ENCODE results near the gene TCP11L2. TPM values are rescaled to one million over a fixed set of nuclear protein-coding genes. Genes with fewer than 3 reads are reported as not detected.

TCP11L2 gene
- total and polyA plus RNA-seq, 2 of the 13 experiments (the other 11 are each of a cell fraction or from before 2014, with no cell fraction given), result 4.6 to 24.1 TPM

GRCh38 chr12:106296179-106296877, 6.2 kb upstream of the TCP11L2 start (continued):
- no peak for TF ChIP-seq RBM22 (optimal IDR thresholded peaks at IDR 0.05; ENCODE audit: low read length)
- no peak for TF ChIP-seq HNRNPH1 (optimal IDR thresholded peaks at IDR 0.05; ENCODE audit: low read depth, low read length)
- 0 out of 2 replicates have a peak, but pooled peaks have one; percentile 7 for TF ChIP-seq GABPB1 (CRISPR knock-in tag; IDR thresholded peaks at IDR 0.05)
- no peak for TF ChIP-seq NFE2L2 (IDR thresholded peaks at IDR 0.05; ENCODE audit: low read length)
- peak; percentile 16 for TF ChIP-seq ASH2L (IDR thresholded peaks at IDR 0.05; ENCODE audit: insufficient read length, low read depth, low read length)
- TF ChIP-seq ZNF644 (CRISPR knock-in tag; IDR thresholded peaks at IDR 0.05; ENCODE audit: low read depth), result 0 out of 2 replicates have a peak, but pooled peaks have one; percentile 7
- peak; percentile 43; the same call in 1 of the 2 replicates for TF ChIP-seq ZMYM2 (CRISPR knock-in tag; IDR thresholded peaks at IDR 0.05)
- TF ChIP-seq ZNF687 (CRISPR knock-in tag; IDR thresholded peaks at IDR 0.05), result no peak
- TF ChIP-seq FOXP4 (CRISPR knock-in tag; IDR thresholded peaks at IDR 0.05), result no peak
- TF ChIP-seq MZF1 (CRISPR knock-in tag; IDR thresholded peaks at IDR 0.05; ENCODE audit: borderline replicate concordance), result no peak
- TF ChIP-seq SRSF9 (IDR thresholded peaks at IDR 0.05; ENCODE audit: borderline replicate concordance, insufficient read depth, low read depth, low read length, poor library complexity, severe bottlenecking), result no peak
- no peak for TF ChIP-seq ZNF281 (CRISPR knock-in tag; IDR thresholded peaks at IDR 0.05; ENCODE audit: borderline replicate concordance)
- TF ChIP-seq SAP130 (CRISPR knock-in tag; IDR thresholded peaks at IDR 0.05; ENCODE audit: low read depth), result peak; percentile 65
- no peak for TF ChIP-seq E2F5 (CRISPR knock-in tag; conservative IDR thresholded peaks at IDR 0.05)
- no peak for TF ChIP-seq ZNF546 (CRISPR knock-in tag; conservative IDR thresholded peaks at IDR 0.05)
- TF ChIP-seq ZKSCAN8 (CRISPR knock-in tag; IDR thresholded peaks at IDR 0.05; ENCODE audit: borderline replicate concordance), result no peak
- TF ChIP-seq ZBTB7A (CRISPR knock-in tag; IDR thresholded peaks at IDR 0.05), result no peak
- no peak for TF ChIP-seq ZFAT (CRISPR knock-in tag; conservative IDR thresholded peaks at IDR 0.05)
- no peak for TF ChIP-seq ZNF772 (CRISPR knock-in tag; IDR thresholded peaks at IDR 0.05)
- 0 out of 2 replicates have a peak, but pooled peaks have one; percentile 19 for TF ChIP-seq MED1 (CRISPR knock-in tag; IDR thresholded peaks at IDR 0.05)
